CD1c-positive myeloid dendritic cell (primary cell): ENCODE data around the gene TBC1D3K.
"Not testable (repeated sequence)": the region's sequence is repeated elsewhere in the genome, so short reads cannot be mapped to it uniquely, and the experiment has no call there.

Experiments
- DNase-seq: peaks from one replicate; pipeline ENCODE4 v3.0.0-alpha.2; 2016; ENCODE audit errors: extremely low spot score

The TBC1D3K gene

GRCh38 chr17:37924115-37924514 lies at the start of gene TBC1D3K:
TSS of gene TBC1D3K (plus strand) at chr17:37924415. CDS start at chr17:37926000, 1,585 bp downstream.
- not testable (repeated sequence) for DNase-seq

GRCh38 chr17:37884516-37884915 lies 39.7 kb upstream of the TBC1D3K start:
- no peak for DNase-seq

- DNase-seq, result no peak
These were observed 39.1 kb upstream of the TBC1D3K start for GRCh38 chr17:37885136-37885535.

GRCh38 chr17:37888881-37889280 lies 35.3 kb upstream of the TBC1D3K start:
- no peak for DNase-seq

GRCh38 chr17:37896961-37897360 lies 27.3 kb upstream of the TBC1D3K start:
- DNase-seq, result not testable (repeated sequence)
